ENCODE measurements around the gene THSD4.

The THSD4 gene

GRCh38 chr15:71116366-71116765 lies 1.1 kb downstream of the THSD4 start:
- no peak for TF ChIP-seq CTCF (IDR thresholded peaks at IDR 0.05; ENCODE audit: control extremely low read depth, extremely low read depth, low read depth, missing control alignments)
- no peak for DNase-seq (ENCODE audit: extremely low spot score)
- ChIA-PET CTCF (interaction anchor here (1.5 to 2.2 kb wide), 2 partner anchors 13 to 324 kb away, joined by 3 to 6 read pairs; no protein-coding TSS in a partner anchor), POLR2A (no interaction called here)

DNA sequence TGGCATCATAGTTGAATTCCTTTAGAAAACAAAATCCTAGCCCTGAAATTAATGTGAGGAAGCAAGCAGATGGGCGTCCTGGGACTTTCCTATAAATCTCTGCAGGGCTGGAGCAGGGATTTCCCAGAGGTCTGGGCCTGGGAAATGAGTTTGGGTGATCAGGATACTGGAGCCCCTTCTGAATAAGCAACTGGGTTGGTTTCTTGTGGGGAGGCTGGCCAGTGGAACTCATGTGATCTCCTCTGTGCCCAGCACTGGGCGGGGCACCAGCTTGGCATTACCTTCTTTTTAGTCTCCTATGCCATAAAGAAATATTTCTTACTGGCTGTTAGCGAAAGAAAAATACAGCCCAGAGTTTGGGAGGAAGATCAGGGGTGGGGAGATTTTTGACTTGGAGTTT lies 1.7 kb downstream of the THSD4 start:
- TF ChIP-seq CTCF (IDR thresholded peaks at IDR 0.05; ENCODE audit: control extremely low read depth, extremely low read depth, low read depth, missing control alignments), result no peak
- CTCF ChIA-PET, result no interaction called here
- POLR2A ChIA-PET, result no interaction called here
- no peak for DNase-seq (ENCODE audit: extremely low spot score)

GRCh38 chr15:71117714-71118305 lies 2.5 kb downstream of the THSD4 start:
- POLR2A ChIA-PET, result no interaction called here
- DNase-seq (ENCODE audit: extremely low spot score), result no peak

DNA sequence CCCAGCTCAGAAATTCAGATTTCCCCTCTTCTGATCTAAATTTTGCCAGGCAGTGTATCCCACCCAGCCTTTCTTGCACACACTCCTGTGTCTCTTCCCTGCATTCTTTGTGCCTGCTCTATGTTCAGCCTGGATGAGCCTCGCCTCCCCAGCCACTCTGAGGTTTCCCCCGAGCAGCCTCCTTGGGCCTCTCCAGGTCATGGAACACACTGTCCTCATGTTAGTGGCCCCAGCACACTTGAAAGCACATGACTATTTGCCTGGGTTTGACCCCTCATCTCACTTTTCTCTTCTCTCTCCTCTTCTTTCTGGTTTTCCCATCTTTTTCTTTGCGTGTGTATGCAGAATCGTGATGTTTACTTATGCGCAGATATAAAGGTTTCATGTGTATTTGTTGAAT lies 3.1 kb downstream of the THSD4 start:
- CTCF ChIA-PET, result no interaction called here
- no peak for DNase-seq (ENCODE audit: extremely low spot score)
- TF ChIP-seq CTCF (IDR thresholded peaks at IDR 0.05; ENCODE audit: control extremely low read depth, extremely low read depth, low read depth, missing control alignments), result no peak
- POLR2A ChIA-PET, result no interaction called here

More at GRCh38 chr15:71117714-71118305, 2.5 kb downstream of the THSD4 start:
- CTCF ChIA-PET, result no interaction called here
- no peak for TF ChIP-seq CTCF (IDR thresholded peaks at IDR 0.05; ENCODE audit: control extremely low read depth, extremely low read depth, low read depth, missing control alignments)

DNA sequence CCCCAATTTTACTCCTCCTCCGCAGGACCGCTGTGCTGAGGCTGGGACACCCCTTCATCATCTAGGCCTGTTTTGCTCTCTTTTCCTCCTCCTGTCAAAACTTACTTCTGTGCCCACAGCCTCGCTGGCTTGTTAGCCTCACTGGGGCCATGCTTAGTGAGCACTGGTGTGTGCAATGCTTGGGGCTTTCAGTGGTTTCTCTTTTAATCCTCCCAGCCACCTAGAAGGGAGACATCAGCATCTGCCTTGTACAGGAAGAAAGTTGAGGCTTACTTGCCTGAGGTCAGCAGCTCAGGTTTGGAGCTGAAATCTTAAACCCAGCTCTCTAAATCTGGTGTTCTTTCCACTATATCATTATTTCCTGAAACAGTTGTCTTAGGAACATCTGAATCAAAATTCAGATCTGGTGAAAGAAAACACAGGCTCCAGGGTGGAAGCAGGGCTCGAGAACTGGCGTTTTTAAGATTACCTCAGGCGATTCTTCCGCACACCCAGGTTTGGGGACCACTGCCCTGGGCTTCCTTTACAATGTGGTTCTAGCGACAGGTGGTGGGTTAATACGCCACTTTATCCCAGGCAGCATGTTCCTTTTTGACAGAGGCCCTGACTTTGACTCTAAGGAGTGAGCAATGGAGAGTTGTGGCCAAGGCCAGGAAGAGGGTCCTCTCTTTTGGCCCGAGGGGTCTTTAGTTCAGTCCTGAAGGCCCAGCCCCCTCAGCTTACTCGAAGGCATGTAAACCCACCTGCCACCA lies 3.8 kb downstream of the THSD4 start:
- no peak for TF ChIP-seq CTCF (IDR thresholded peaks at IDR 0.05; ENCODE audit: control extremely low read depth, extremely low read depth, low read depth, missing control alignments)
- no peak for DNase-seq (ENCODE audit: extremely low spot score)

DNA sequence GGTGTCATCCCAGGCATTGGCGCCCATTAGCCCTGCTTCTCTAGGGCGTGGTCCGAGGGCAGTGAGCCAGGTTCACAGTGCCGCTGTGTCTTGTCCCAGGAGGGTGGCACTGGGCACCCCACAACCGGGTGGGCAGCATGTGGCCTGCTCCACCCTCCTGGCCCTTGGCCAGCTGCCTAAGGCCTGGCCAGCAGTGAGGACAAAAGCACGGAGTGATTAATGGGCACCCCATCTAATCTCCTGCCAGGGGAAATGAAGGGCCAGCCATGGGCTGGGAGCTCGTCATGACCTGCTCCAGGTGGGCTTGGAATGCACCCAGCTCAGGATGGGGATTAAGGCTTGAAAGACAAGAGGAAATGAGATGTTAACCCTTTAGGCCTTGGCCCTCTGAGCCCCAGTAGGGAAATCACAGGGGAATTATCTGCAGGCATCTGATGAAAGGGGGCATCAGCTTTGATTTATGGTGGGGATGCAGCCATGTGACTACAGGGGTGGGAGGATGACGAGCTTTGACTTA lies 5.2 kb downstream of the THSD4 start:
- DNase-seq (ENCODE audit: extremely low spot score), result no peak
- ChIA-PET POLR2A (no interaction called here), CTCF (interaction anchor here (1.7 to 2.9 kb wide), 2 partner anchors 10 to 12 kb away, joined by 7 read pairs; no protein-coding TSS in a partner anchor)
- TF ChIP-seq CTCF (IDR thresholded peaks at IDR 0.05; ENCODE audit: control extremely low read depth, extremely low read depth, low read depth, missing control alignments), result no peak

More for the DNA sequence above, 3.8 kb downstream of the THSD4 start:
- ChIA-PET POLR2A (no interaction called here), CTCF (no interaction called here)

Measured in GM10248 (cell line).